ENCODE results near the gene ADAM22. TPM values are rescaled to one million over a fixed set of nuclear protein-coding genes. Genes with fewer than 3 reads are reported as not detected.
A peak's percentile ranks its signal among the peaks of the same experiment; 100 is the strongest.

The ADAM22 gene
- total RNA-seq, 1 experiment from 2014 or later: 7.1 TPM

- no peak overlapping the region for H3K4me3 ChIP-seq (ENCODE audit: low read depth, low read length, poor library complexity, severe bottlenecking)
- POLR2A ChIA-PET (ENCODE audit: low non-redundant PET): no interaction called here
- H3K9me3 ChIP-seq (ENCODE audit: low read depth, low read length, poor library complexity, severe bottlenecking): no peaks in the 10 kb centered on the region
- intact Hi-C loops (cut with micrococcal nuclease; ENCODE audit: unreplicated experiment): no loop called here
- H3K4me1 ChIP-seq (ENCODE audit: insufficient read depth, low read length, poor library complexity, severe bottlenecking): no peaks in the 10 kb centered on the region
- H3K27ac ChIP-seq (ENCODE audit: low read depth, low read length, poor library complexity, severe bottlenecking): no peak overlapping the region
- BruUV-seq (replicated peaks): no TSS peak
- H3K27me3 ChIP-seq (replicated peaks; ENCODE audit: insufficient read depth, low read depth, low read length, poor library complexity): no peaks in the 10 kb centered on the region
- peak; percentile 10 for DNase-seq (ENCODE audit: low spot score)
- H3K36me3 ChIP-seq (ENCODE audit: insufficient read depth, low read length, poor library complexity, severe bottlenecking): no peaks in the 10 kb centered on the region
- TF ChIP-seq EZH2 (IDR thresholded peaks at IDR 0.05; ENCODE audit: borderline replicate concordance, low read depth, low read length, poor library complexity, severe bottlenecking): no peak
- no peak for TF ChIP-seq CTCF (conservative IDR thresholded peaks at IDR 0.05; ENCODE audit: low read depth, low read length)
- CTCF ChIA-PET: no interaction called here
Observed at GRCh38 chr7:87984088-87984487, 50.0 kb downstream of the ADAM22 start.

- intact Hi-C loops (cut with micrococcal nuclease; ENCODE audit: unreplicated experiment): no loop called here
- no peaks in the 10 kb centered on the region for H3K9me3 ChIP-seq (ENCODE audit: low read depth, low read length, poor library complexity, severe bottlenecking)
- BruUV-seq (replicated peaks): no TSS peak
Observed at GRCh38 chr7:87993269-87993668, 59.2 kb downstream of the ADAM22 start.

GRCh38 chr7:87999261-87999660 is 65.2 kb downstream of the ADAM22 start:
- ChIA-PET CTCF (no interaction called here), POLR2A (ENCODE audit: low non-redundant PET) (no interaction called here)
- Histone ChIP-seq H3K4me1 (ENCODE audit: insufficient read depth, low read length, poor library complexity, severe bottlenecking) (peaks cover 16% of the 10 kb centered on the region), H3K27ac (ENCODE audit: low read depth, low read length, poor library complexity, severe bottlenecking) (no peak overlapping the region), H3K4me3 (ENCODE audit: low read depth, low read length, poor library complexity, severe bottlenecking) (no peak overlapping the region), H3K36me3 (ENCODE audit: insufficient read depth, low read length, poor library complexity, severe bottlenecking) (no peaks in the 10 kb centered on the region), H3K27me3 (replicated peaks; ENCODE audit: insufficient read depth, low read depth, low read length, poor library complexity) (no peaks in the 10 kb centered on the region), H3K9me3 (ENCODE audit: low read depth, low read length, poor library complexity, severe bottlenecking) (no peaks in the 10 kb centered on the region)
- BruUV-seq (replicated peaks): no TSS peak
- intact Hi-C loops (cut with micrococcal nuclease; ENCODE audit: unreplicated experiment): no loop called here
- DNase-seq (ENCODE audit: low spot score): no peak
- TF ChIP-seq CTCF (conservative IDR thresholded peaks at IDR 0.05; ENCODE audit: low read depth, low read length) (no peak), EZH2 (IDR thresholded peaks at IDR 0.05; ENCODE audit: borderline replicate concordance, low read depth, low read length, poor library complexity, severe bottlenecking) (no peak)

More at GRCh38 chr7:87993269-87993668, 59.2 kb downstream of the ADAM22 start:
- Histone ChIP-seq H3K27me3 (replicated peaks; ENCODE audit: insufficient read depth, low read depth, low read length, poor library complexity) (no peaks in the 10 kb centered on the region), H3K4me3 (ENCODE audit: low read depth, low read length, poor library complexity, severe bottlenecking) (no peak overlapping the region), H3K4me1 (ENCODE audit: insufficient read depth, low read length, poor library complexity, severe bottlenecking) (no peaks in the 10 kb centered on the region), H3K36me3 (ENCODE audit: insufficient read depth, low read length, poor library complexity, severe bottlenecking) (no peaks in the 10 kb centered on the region), H3K27ac (ENCODE audit: low read depth, low read length, poor library complexity, severe bottlenecking) (no peak overlapping the region)
- ChIA-PET CTCF (no interaction called here), POLR2A (ENCODE audit: low non-redundant PET) (no interaction called here)
- DNase-seq (ENCODE audit: low spot score): no peak
- TF ChIP-seq EZH2 (IDR thresholded peaks at IDR 0.05; ENCODE audit: borderline replicate concordance, low read depth, low read length, poor library complexity, severe bottlenecking) (no peak), CTCF (conservative IDR thresholded peaks at IDR 0.05; ENCODE audit: low read depth, low read length) (no peak)

Data from A673 (cell line).